COLO829 (cell line): ENCODE measurements around the gene ABCD3.
A peak's percentile ranks its signal among the peaks of the same experiment; 100 is the strongest.

ENCODE experiments used
- DNase-seq: peaks from one replicate; pipeline ENCODE4 v3.0.0; 2012; ENCODE audit warnings: low spot score

Gene ABCD3

GRCh38 chr1:94527447-94528031 lies 109.3 kb downstream of the ABCD3 start:
- peak; percentile 8 for DNase-seq

DNA sequence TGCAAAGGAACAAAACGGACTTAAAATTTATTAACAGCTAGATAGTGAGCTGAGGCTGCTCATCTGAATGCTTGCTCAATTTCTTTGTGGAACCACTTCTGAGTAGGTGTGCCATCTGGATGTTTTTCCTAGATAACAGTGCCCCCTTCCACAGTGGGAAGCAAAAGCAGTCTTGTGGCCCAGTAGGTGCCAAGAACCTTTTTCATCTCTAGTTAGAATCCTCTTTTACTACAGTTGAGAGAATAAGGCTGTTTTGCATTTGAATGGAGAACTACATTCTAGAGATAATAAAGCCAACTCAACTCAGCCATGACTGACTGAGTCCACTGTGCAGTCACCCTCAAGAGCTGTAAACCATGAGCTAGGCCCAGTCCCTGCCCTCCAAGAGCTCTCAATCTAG lies 110.1 kb downstream of the ABCD3 start:
- no peak for DNase-seq

- DNase-seq, result no peak
Measured at GRCh38 chr1:94528826-94529225, 110.6 kb downstream of the ABCD3 start.

DNA sequence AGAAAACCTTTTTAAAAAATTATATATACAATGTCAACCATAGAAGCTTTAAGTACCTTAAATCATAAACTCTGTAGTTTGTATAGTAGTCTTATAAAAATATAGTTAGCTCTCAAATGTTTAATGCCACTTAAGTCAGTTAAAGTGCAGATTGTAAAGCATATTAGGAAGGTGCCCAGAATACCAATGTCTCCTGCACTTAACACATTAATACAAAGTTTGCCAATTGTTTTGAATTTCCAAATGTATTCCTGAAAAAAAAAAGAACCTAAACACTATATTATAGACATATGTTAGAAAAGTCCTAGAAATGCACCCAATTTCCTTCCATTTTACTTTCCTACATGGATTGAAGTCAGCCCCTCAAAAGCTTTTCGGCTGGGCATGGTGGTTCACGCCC lies 111.2 kb downstream of the ABCD3 start:
- no peak for DNase-seq

- no peak for DNase-seq
Measured at GRCh38 chr1:94530373-94530878, 112.2 kb downstream of the ABCD3 start.

DNA sequence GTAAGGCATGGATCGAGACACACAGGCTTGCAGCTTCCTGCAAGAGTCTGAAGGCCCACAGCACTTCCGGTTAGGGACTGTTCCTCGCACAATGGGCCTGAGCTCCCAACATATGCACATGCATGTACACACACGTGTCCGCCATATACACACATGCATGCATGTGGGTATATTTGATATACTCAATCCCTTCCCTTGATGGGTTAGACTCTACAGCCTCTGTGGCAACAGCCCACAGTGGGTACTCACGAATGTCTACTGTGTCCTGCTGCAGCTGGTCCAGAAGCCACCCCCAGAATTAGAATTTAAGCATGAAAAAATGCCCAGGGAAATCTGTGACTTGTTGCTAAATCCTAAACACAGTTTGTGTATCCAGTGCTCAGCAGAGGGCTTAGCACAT lies 113.5 kb downstream of the ABCD3 start:
- no peak for DNase-seq

GRCh38 chr1:94532077-94532476 lies 113.9 kb downstream of the ABCD3 start:
- no peak for DNase-seq

- DNase-seq, result no peak
Measured at GRCh38 chr1:94535095-94535494, 116.9 kb downstream of the ABCD3 start.

DNA sequence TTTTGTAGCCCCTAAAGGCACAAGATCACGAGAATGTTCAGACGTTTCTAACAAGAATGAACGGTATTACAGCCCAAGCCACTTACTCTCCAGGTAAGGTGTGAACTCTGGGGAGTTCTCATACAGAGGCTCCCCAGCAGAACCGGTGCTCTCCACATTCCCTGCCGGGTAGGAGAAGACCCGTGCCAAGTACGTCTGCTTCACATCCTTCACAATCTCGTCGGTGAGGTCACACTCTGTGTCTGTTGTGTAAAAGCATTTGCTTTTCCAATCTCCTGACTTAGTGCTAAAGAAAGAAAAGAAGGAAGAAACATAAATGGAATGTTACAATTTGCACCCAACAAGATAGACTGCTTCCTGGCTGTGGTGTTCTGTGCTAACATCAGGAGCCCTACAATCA lies 117.7 kb downstream of the ABCD3 start:
- no peak for DNase-seq

- no peak for DNase-seq
Measured at GRCh38 chr1:94537254-94537653, 119.1 kb downstream of the ABCD3 start.

- DNase-seq, result no peak
Measured at GRCh38 chr1:94538243-94538827, 120.1 kb downstream of the ABCD3 start.

GRCh38 chr1:94539496-94539895 lies 121.3 kb downstream of the ABCD3 start:
- DNase-seq, result no peak

GRCh38 chr1:94540440-94541245 lies 122.5 kb downstream of the ABCD3 start:
- DNase-seq, result no peak

DNA sequence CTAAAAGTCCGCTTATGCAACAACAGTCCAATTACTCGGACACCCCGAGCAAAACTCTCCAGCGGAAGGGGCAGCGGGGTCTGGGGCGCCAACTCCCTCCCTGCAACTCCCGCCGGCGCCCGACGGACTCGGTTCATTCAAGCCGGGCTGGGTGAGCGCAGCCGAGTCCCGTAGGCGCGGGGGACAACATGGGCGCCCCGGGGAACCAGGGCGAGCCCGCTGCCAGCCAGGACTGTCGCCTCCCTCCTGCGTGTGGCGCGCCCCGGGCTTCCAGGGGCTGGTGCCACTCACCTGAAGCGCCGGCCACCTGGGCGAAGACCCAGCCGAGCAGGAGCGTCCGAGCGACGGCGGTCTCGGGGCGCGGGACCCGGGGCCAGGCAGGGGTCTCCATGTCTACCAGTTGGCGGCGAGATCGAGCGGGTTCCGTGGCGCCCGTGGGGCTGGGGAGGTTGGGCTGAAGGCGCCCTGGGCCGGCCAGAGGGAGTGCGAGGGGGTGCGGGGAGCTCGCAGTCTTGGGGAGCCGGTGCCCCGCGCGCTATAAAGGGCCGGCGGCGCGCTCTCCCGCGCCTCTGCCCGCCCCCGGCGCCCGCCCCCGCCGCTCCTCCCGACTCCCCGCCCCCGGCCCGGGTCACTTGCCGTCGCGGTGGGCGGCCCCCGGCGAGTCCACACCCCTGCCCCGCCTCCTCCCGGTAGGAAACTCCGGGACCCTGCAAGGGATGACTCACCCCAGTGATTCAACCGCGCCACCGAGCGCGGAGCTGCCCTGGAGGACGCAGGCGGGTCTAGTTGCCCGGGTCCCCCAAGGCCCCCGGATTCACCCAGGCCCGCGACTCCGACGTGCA lies 123.3 kb downstream of the ABCD3 start, which contains the start of gene F3:
Gene F3 (minus strand): TSS at position 514 of the 842 bp plus-strand sequence. CDS start 123 bp downstream, at position 391.
- DNase-seq, result peak; percentile 16

- DNase-seq, result no peak
Measured at GRCh38 chr1:94542088-94542870, 124.1 kb downstream of the ABCD3 start.

GRCh38 chr1:94543001-94543400 lies 124.8 kb downstream of the ABCD3 start:
- DNase-seq, result no peak

GRCh38 chr1:94543893-94544635 lies 125.9 kb downstream of the ABCD3 start:
- no peak for DNase-seq

- DNase-seq, result no peak
Measured at GRCh38 chr1:94544706-94545490, 126.7 kb downstream of the ABCD3 start.

DNA sequence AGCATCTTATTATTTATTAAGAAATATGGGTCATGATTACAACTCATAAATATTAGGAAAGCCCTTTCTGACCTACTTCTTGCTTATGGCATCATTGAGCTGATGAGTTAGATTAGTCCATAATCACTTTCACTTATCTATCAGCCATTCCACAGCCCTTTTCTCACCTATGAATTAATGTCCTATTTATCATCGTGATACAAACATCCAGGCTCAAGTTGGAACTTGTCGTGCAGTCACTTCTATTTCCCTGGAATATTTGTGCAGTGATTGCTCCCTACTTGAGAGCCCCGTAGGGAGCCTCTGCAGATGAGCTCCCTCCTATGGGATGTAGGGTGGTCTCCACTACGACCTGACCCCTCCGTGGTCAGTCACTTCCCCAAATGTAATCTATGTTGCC lies 131.5 kb downstream of the ABCD3 start:
- no peak for DNase-seq

DNA sequence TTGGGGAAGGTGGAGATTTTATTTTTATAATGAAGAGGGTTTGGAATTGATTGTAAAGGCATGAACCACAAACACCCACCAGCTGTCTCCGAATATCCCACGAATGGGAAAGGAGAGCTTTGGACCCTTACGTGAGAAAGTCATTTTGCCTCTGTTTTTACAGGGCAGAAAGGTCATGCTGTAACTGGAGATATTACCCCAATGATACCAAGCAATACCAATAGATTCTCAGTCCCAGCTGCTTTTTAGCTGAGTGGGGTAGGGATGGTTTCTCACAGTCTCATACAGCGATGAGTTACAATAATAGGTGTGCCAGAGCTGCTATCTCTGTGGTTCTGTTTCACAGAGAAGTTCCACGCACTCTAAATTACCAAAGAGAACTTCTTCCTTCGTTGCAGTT lies 132.2 kb downstream of the ABCD3 start:
- no peak for DNase-seq
